ENCODE measurements around the gene TBC1D1. TPM values are rescaled to one million over a fixed set of nuclear protein-coding genes. Genes with fewer than 3 reads are reported as not detected.

TBC1D1 gene
- total and polyA plus RNA-seq, 2 of the 8 experiments (the other 6 are each of a cell fraction or from before 2014, with no cell fraction given): 96.9 to 162 TPM

DNA sequence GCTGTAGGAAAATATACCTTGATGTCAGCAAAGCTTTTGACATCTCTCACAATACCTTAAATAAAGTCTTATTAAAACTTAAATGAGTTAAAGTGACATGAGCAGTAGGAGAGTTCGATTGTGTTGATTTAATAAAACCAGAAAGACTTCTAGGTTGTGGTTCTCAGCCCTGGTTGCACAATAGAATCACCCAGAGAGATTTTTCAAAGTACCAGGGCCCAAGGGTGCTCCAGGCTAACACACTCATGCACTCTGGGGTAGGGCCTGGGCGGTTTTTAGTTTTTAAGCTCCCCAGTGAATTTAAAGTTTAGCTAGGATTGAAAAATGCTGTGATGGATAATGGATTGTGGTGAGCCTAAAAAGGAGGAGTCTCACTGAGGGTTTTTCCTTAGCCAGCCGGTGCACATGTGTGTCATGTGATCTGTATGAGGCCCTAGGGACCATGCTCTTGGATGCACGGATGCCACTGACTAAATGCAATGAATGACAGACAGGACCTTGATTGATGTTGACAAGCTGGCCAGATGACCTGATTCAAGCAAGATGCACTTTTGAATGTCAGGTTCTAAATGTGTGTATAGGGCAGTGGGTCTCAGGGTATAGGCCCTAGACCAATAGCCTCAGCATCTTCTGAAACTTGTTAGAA is 254.3 kb downstream of the TBC1D1 start:
- Histone ChIP-seq H3K14ac (ENCODE audit: insufficient read length) (no peak overlapping the region), H2AFZ (ENCODE audit: low read length) (no peak overlapping the region), H3K56ac (replicated peaks; ENCODE audit: insufficient read length, low read depth, low read length) (no peak overlapping the region), H3K9ac (replicated peaks in 1 of 4; ENCODE audit: extremely low read depth in 1 of 4, low read depth in 3 of 4, low read length in 3 of 4) (no peak overlapping the region), H2BK12ac (ENCODE audit: low read depth, low read length) (no peak overlapping the region), H3K27me3 (replicated peaks in 1 of 4; ENCODE audit: control insufficient read depth in 3 of 4, extremely low read depth in 1 of 4, insufficient read depth in 3 of 4, low read length in 3 of 4) (no peaks in the 10 kb centered on the region), H3K4me3 (ENCODE audit: extremely low read depth in 1 of 4, insufficient read depth in 2 of 4, low read depth in 3 of 4, low read length in 4 of 4) (no peak overlapping the region), H4K20me1 (replicated peaks in 1 of 2; ENCODE audit: control insufficient read depth in 1 of 2, insufficient read depth in 2 of 2, low read length in 2 of 2) (no peaks in the 10 kb centered on the region), H4K91ac (replicated peaks; ENCODE audit: insufficient read length, low read length) (no peak overlapping the region), H3K23ac (ENCODE audit: insufficient read length) (no peak overlapping the region), H4K5ac (ENCODE audit: insufficient read length, low read depth, low read length) (no peak overlapping the region), H3K23me2 (ENCODE audit: low read depth, low read length) (no peaks in the 10 kb centered on the region), H3K4me1 (replicated peaks in 1 of 4; ENCODE audit: control insufficient read depth in 3 of 4, insufficient read depth in 4 of 4, low read length in 3 of 4) (no peaks in the 10 kb centered on the region), H3K9me3 (ENCODE audit: insufficient read depth in 2 of 2, low read depth in 1 of 2, low read length in 1 of 2) (no peaks in the 10 kb centered on the region), H2BK120ac (replicated peaks; ENCODE audit: low read depth, low read length) (no peak overlapping the region), H2AK5ac (ENCODE audit: low read depth, low read length) (no peak overlapping the region), H3K4me2 (ENCODE audit: insufficient read depth in 1 of 2, low read depth in 2 of 2, low read length in 2 of 2) (no peak overlapping the region), H3K79me1 (ENCODE audit: low read depth, low read length) (no peaks in the 10 kb centered on the region), H3K27ac (ENCODE audit: low read depth, low read length) (no peak overlapping the region), H3K79me2 (ENCODE audit: control insufficient read depth in 1 of 2, insufficient read depth in 2 of 2, low read length in 2 of 2) (no peaks in the 10 kb centered on the region), H4K8ac (ENCODE audit: extremely low read depth, insufficient read depth, low read length) (no peak overlapping the region), H2BK15ac (ENCODE audit: low read length) (no peak overlapping the region), H2BK5ac (ENCODE audit: low read depth, low read length) (no peak overlapping the region), H3K18ac (ENCODE audit: extremely low read depth, low read length) (no peak overlapping the region), H2BK20ac (ENCODE audit: low read length) (no peak overlapping the region), H3K36me3 (ENCODE audit: control insufficient read depth in 2 of 4, insufficient read depth in 4 of 4, low read length in 3 of 4) (no peaks in the 10 kb centered on the region; a peak in 1 of 8 replicates), H3K4ac (replicated peaks; ENCODE audit: insufficient read length, low read depth, low read length) (no peak overlapping the region)
- ChIA-PET POLR2A (ENCODE audit: partially characterized antibody) (interaction anchor here (1.2 kb wide), 1 partner anchor 9 kb away, joined by 3 read pairs; no protein-coding TSS in a partner anchor), CTCF (ENCODE audit: partially characterized antibody) (interaction anchor here (0.6 to 1.3 kb wide), 5 partner anchors 9 to 530 kb away, joined by 3 to 4 read pairs (median 3); no protein-coding TSS in a partner anchor)
- FAIRE-seq: no peak
- DNase-seq (ENCODE audit: low read depth in 1 of 2, low spot score in 2 of 2): no peak
- 86% methylated on average over 4 of the region's 4 CpGs; no CpG with 5 or more reads in 1 of the 2 experiments for WGBS, 2 experiments (ENCODE audit: extremely low coverage in 1 of 2, insufficient coverage in 1 of 2, insufficient read length in 1 of 2, insufficient replicate concordance in 2 of 2, low coverage in 1 of 2, low lambda C conversion rate in 2 of 2, missing lambda C conversion rate in 1 of 2)
- TF ChIP-seq CEBPB (IDR thresholded peaks at IDR 0.05; ENCODE audit: low read depth, low read length) (no peak), PHF8 (conservative IDR thresholded peaks at IDR 0.05; ENCODE audit: low read depth, low read length) (no peak), SRF (IDR thresholded peaks at IDR 0.05; ENCODE audit: low read depth, low read length) (no peak), CHD1 (IDR thresholded peaks at IDR 0.05; ENCODE audit: low read depth, low read length) (no peak), POU5F1 (IDR thresholded peaks at IDR 0.05; ENCODE audit: low read depth, low read length) (no peak), GABPA (IDR thresholded peaks at IDR 0.05; ENCODE audit: borderline replicate concordance, insufficient read depth, low read length) (no peak), GTF2F1 (IDR thresholded peaks at IDR 0.05; ENCODE audit: borderline replicate concordance, low read depth, low read length) (no peak), KDM4A (IDR thresholded peaks at IDR 0.05; ENCODE audit: low read depth, low read length, severe bottlenecking) (no peak)
- TF ChIP-seq, protein P1, sequence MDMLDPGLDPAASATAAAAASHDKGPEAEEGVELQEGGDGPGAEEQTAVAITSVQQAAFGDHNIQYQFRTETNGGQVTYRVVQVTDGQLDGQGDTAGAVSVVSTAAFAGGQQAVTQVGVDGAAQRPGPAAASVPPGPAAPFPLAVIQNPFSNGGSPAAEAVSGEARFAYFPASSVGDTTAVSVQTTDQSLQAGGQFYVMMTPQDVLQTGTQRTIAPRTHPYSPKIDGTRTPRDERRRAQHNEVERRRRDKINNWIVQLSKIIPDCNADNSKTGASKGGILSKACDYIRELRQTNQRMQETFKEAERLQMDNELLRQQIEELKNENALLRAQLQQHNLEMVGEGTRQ (IDR thresholded peaks at IDR 0.05; ENCODE audit: low read length): no peak
